Glomerular visceral epithelial cell (primary cell): ENCODE data around the gene TBX4.
"Not testable (repeated sequence)": the region's sequence is repeated elsewhere in the genome, so short reads cannot be mapped to it uniquely, and the experiment has no call there.

Experiments
- DNase-seq: peaks from one replicate; pipeline ENCODE4 v3.0.0-alpha.2; 2016; ENCODE audit errors: extremely low spot score

Gene TBX4

DNA sequence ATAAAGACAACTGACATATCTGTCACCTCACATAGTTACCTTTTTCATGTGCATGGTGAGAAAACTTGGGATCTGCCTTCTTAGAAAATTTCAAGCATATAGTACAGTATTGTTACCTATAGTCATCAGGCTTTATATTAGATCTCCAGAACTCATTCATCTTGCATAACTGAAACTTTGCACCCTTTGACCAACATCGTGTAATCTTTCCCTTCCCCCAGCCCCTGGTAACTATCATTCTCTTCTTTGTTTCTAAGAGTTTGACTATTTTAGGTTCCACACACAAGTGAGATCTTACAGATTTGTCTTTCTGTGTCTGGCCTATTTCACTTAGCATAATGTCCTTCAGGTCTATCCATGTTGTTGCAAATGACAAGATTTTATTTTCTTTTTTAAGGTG lies 22.9 kb upstream of the TBX4 start:
- no peak for DNase-seq

DNA sequence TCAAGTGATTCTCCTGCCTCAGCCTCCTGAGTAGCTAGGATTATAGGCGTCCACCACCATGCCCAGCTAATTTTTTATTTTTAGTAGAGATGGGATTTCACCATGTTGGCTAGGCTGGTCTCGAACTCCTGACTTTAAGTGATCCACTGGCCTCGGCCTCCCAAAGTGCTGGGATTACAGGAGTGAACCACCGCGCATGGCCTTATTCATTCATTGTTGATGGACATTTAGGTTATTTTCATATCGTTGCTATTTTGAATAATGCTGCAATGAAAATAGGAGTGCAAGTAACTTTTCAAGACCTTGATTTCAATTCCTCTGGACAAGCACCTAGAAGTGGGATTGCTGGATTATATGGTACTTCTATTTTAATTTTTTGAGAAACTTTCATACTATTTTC lies 22.4 kb upstream of the TBX4 start:
- not testable (repeated sequence) for DNase-seq

DNA sequence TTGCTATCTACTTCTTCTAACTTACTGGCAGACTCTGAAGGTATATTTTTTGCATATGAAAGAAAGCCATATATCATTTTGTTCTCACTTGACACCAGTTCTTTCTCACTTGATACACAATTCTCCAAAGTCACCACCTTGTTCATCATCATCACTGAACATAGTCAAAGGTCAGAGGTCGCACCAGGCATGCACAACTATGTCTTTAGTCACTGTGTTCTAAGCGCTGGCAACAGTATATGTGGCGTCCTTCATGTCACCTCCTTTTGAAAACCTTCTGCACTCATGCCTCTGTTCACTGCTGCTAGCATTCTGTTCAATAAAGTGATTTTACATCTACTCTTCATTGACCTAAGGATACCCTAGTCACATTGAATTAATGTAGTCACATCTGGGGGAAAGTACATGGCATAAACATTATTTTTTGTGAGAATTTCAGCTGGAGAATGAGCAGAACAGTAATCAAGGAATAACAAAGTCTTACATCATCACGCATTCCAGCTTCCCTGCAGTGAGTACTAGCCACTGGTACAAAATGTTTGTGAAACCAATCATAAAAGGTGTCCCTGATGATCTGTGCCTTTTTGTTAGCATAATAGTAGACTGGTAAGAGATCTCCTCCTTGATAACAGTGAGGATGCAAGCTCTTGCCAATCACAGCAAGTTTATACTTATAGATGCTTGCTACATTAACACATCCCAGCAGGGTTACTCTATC lies 20.5 kb upstream of the TBX4 start:
- no peak for DNase-seq

DNA sequence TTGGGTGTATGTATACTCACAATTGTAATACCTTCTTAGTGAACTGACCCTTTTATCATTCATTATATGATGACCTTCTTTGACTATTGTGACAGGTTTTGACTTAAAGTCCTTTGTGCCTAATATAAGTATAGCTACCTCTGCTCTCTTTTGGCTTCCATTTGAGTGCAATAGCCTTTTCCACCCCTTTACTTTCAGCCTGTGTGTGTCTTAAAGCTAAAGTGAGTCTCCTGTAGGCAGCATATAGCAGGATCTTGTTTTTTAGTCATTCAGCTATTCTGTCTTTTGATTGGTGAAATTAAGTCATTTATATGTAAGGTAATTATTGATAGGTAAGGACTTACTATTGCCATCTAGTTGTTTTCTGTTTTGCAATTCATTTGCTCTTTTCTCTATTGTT lies 15.9 kb upstream of the TBX4 start:
- no peak for DNase-seq

DNA sequence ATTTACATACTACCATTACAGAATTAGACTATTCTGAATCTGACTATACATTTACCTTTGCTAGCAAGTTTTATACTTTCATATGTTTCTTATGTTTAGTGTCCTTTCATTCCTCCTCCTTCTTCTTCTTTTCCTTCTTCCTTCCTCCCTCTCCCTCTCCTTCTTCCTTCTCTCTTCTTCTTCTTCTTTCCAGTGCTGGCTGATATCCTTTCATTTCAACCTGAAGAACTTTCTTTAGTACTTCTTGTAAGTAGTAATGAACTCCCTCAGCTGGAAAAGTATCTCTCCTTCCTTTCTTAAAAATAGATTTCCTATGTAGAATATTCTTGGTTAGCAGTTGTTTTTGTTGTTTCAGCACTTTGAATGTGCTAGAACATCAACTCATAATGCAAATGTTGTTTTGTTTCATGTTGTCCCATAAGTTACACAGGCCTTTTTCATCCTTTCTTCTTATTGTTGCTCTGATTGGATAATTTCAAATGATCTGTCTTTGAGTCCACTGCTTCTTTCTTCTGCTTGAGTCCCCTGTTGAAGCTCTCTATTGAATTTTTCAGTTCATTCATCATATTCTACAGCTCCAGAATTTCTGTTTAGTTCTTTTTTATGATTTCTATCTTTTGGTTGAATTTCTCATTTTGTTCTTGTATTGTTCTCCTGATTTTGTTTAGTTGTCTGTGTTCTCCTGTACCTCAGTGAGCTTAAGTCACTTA lies 15.1 kb upstream of the TBX4 start:
- DNase-seq: no peak

DNA sequence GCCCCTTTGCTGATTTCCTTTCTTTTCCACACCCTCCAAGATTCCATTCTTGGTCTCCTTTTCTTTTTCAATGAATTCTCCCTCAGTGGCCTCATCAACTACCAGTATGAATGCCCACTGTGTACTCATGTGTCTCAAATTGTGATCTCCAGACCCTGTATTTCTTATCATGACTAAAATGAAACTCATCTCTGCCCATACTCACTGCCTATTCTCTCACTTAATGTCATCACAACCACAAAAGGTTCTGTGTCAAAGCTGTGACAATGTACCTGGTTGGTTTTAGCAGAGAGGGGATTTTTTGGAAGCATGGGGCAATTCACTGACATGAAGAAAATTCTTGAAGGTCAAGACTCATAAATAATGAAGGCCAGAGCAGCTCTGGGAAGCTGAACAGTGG lies 11.5 kb upstream of the TBX4 start:
- no peak for DNase-seq

DNA sequence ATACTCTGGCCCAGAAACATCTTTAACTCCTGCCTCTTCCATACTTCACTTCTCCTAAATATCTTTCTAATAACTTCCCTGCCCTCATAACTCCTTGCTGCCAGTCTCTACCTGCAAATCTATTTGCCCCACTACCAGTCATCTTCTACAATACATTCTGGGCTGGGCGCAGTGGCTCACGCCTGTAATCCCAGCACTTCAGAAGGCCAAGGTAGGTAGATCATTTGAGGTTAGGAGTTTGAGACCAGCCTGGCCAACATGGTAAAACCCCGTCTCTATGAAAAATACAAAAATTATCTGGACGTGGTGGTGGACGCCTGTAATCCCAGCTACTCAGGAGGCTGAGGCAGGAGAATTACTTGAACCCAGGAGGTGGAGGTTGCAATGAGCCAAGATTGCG lies 10.7 kb upstream of the TBX4 start:
- DNase-seq: not testable (repeated sequence)

DNA sequence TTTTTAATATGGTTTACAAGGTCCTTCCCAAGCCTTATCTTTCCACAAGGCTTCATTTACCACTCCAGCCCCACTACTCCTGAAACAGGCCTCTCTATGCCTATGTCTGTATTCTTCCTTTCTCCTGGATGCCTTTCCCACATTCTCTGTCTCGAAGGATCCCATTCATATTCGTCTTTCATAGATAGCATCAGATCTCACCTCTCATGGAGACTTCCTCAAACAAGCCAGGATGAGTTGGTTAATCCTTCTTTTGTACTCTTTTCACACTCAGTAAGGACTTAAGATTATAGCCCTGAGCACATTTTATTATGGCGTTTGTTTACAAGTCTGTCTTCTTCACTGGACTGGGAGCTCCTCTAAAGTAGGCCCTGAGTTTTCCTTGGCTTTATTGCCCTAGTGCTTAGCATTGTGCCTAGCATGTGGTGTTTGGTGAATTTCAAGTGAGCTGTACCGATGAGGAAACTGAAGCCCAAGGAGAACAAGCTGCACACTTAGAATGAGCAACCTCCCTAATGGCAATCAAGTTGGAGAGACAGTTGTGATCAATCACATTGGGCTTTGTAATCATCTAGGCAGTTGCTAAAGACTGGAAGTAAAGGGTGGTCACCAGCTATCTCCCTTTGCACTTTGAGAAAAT lies 10.0 kb upstream of the TBX4 start:
- no peak for DNase-seq

DNA sequence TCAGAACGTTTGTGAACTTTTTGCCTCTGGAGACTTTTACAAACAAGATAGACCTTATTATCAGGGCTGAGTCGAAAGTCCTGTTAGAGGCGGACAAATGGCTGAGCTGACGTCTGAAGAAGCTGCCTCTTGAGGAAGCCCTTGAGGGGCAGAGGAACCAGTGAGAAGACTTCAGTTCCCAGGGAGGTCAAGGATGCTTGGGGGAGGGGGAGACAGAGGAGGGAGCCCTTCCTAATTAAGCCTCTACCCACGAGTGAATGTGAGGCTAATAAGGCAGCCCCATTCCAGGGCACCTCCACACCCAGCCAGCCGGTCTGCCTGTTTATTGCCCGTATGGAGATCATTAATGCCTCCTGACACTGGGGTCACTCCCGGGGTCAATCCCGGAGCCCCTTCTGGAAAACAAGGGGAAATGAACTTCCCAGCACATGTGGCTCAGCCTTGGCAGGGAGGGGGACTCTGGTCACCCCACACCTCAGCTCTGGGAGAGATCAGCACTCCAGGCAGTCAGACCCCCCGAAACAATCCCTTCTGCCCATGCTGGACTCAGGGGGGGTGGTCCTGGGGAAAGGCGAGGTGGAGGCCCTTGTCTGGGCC lies 9.2 kb upstream of the TBX4 start:
- DNase-seq: no peak

DNA sequence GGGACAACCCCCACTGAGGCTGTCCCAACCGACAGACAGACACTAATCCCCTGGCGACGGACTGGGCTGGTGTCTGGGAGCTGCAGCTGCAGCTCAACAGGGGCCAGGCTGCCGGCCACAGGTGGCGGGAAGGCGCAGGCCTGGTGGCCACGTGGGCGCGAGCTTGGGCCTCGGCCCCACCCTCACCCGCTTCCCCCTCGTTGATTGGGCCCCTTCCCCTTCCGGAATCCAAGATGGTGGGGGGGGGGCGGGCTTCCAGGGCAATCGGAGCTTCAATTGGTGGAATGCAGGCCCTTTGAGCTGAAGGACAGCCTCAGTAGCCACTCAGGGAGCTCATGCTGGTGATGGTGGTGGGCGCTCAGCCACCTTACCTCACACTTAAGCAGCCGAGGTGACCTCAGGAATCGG lies 8.7 kb upstream of the TBX4 start:
- no peak for DNase-seq

DNA sequence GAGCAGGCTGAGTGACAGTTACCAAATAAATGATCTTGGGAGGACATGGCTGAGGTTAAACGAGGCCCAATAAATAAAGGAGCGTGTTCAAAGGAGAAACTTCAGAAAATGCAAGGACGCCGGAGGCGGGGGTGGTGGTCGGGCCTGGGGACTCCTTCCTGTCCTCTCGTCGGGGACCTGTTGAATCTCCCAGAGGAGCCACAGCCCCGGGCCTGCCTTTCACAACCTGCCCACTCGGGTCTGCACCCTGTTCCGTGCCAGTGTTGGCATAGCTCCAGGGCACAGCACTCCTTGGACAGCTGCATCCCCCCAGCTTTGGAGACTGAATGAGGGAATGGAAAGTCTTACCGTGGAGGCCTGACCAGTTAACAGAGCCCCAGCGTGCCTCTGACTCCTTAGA lies 8.1 kb upstream of the TBX4 start:
- no peak for DNase-seq

DNA sequence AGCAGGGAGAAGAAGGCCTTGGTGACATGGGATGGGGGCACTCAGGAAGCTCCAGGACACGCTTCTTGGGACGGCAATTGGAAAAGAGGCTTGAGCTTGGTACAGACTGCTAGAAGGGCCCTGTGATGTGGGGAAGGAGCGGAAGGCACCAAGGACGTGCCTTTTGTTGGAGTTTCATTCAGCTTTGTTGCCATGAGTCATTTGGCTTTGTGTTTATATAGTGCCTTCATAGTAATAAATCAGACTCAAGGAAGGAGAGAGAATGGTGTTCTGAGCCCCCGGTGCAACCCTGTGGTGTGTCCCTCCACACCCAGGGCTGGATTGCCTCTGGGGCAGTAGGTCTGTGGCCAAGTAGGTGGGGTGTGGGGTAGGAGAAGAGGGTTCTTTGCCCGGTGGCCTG lies 7.4 kb upstream of the TBX4 start:
- DNase-seq: no peak

DNA sequence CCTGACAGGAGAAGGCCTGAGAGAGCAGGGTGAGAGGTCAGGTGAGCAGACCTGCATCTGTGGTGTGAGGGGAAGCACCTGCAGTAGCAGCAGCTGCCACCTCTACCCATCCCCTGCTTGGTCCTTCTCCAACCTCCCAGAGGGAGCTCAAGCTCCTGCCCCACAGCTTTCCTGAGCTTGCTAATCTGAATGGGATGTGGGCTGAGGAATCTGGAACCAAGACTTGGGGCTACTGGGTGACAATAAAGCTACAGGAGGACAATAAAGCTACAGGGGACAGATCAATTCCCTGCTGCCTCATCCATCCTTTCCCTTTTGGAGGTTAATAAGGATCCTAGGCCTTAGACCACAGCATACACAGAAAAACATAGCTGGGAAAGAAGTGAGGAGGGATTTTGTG lies 4.9 kb upstream of the TBX4 start:
- no peak for DNase-seq

DNA sequence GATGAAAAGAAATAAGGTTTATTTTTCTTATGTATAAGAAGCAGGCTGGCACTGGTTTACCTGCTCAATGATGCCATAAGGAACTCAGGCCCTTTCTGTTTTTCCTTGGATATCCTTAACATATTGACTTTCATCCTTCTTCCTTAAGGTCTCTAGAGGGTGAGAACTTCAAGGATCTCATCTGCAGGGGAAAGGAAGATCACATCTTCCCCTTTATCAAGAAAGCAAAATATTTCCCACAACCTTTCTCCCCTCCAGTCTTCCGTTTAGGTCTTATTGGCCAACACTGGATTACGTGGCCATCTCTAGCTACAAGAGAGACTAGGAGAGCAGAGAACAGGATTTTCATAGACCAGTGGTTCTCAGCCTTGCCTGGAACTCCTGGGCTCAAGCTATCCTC lies 4.2 kb upstream of the TBX4 start:
- DNase-seq: no peak

DNA sequence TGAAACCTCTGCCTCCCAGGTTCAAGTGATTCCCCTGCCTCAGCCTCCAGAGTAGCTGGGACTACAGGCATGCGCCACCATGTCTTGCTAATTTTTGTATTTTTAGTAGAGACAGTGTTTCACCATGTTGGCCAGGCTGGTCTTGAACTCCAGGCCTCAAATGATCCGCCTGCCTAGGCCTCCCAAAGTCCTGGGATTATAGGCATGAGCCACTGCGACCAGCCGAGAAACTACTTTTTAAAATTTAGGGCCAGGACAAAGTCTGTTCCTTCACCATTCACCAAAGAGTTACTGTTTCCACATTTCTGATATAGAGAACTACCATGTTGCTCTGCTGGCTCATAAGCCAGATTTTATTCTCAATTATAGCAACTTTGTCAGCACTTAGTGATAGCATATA lies 3.1 kb upstream of the TBX4 start:
- not testable (repeated sequence) for DNase-seq

DNA sequence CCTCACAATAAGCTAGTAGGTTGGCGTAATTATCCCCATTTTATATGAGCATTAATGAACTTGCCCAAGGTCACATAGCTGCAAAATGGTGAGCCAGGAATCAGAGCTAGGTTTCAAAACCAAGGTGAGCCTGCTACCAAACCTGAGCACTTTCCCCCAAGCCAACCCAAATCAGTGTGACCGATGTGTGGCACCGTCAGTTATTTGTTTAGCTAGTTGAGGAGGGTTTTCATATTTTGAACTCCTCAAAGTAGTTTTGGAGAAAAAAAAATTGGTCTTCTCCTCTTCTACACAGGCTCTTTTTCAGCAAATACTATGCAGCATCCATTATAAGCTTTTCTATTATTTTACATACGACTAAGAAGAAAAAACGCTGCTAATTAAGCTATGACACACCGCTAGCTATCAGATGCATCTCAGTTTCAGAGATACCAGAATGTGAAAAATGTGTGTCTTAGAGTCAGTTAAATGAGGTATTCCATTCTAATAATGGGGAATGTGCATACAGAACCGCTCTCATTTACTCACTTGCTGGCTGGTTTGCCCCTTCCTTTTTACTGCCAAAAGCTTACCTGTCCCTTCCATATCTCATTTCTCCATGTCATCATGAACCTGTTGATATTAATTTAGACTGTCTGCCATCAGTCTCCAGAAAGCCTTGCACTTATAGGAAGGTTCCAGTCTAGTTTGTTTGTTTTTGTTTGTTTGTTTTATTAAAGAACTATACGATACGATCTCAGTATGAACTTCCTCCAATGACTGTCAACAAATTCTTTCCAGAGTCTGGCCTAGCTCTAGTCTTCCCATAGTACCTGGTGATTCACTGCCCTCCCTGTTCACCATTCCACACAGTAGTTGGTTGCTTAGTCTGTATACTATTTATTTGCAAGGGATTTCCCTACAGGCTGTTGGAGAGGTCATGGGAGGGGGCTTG lies 2.2 kb upstream of the TBX4 start:
- no peak for DNase-seq

DNA sequence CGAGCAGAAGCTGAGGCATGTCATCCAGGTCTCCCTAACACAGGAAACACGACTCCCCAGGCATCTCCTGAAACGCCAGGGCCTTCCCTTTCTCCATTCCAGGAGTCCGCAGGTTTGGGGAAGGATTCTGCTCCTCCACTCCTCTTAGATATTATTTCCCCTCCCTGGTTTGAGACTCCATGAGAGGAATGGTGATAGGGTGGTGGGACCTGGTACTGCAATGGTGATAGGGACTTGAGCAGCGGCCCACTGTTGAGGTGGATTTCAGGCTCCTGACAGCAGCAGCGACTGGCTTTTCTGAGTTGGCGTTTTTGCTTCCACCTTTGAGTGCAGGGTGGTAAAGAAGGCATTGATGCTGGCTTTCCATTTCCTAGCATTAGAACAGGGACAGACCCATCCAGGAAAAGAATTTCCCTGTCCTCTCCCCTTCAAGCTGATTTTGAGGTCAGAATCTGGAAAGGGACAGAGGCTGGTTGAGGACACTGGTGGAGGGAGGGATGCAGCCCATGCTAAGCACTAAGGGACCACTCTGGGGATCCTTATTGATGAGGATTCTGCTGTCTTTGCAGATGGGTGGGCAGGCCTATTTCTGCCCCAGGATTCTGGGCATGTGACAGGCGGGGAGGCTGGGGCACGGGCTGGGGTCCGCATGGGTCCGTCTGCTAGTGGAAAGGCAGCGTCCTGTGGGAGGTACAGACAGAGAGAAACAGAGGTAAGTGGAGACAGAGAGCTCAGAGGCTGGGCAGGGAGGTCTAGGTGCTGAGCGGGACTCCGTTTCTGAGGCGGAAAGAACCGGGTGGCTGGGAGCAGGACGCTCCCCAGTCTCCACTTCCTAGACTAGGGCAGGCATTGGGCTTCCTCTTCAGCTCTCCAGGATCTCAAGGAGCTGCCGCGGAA lies 1.3 kb upstream of the TBX4 start:
- DNase-seq: no peak

DNA sequence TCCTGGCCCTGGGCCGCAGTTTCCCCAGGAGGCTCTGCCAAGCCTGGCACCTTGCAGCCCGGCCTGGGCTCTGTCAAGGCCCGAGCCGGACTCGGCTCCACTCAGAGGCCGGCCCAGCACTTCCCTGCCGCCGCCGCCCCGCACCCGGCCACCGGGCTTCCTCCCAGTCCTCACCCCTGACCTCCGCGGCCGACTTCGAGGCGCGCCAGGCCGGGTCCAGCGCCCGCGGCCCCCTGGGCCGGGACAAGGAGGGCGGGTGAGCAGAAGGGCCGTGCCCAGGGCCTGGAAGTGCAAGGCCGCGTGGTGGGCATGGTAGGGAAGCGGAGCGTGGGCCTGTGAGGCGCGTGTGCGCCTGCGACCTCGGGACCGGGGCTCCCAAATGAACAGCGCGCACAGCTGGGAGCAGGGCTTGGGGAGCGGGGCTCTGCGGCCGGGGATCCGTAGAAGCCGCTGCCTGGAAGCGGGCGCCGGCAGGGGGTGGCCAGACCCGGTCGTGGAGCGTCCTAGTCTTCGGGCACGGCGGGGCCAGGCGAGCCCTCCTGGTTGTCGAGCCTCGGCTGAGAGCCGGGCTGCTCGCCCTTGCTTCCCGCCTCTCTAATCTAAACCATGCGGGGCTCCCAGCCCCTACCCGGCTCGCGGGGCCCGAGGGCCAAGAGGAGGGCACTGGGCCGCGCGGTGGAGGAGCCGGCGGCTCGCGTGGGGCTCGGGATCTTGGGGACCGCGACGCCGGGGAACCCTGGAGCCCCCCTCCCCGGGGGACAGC lies 503 bp upstream of the TBX4 start:
- DNase-seq: no peak

DNA sequence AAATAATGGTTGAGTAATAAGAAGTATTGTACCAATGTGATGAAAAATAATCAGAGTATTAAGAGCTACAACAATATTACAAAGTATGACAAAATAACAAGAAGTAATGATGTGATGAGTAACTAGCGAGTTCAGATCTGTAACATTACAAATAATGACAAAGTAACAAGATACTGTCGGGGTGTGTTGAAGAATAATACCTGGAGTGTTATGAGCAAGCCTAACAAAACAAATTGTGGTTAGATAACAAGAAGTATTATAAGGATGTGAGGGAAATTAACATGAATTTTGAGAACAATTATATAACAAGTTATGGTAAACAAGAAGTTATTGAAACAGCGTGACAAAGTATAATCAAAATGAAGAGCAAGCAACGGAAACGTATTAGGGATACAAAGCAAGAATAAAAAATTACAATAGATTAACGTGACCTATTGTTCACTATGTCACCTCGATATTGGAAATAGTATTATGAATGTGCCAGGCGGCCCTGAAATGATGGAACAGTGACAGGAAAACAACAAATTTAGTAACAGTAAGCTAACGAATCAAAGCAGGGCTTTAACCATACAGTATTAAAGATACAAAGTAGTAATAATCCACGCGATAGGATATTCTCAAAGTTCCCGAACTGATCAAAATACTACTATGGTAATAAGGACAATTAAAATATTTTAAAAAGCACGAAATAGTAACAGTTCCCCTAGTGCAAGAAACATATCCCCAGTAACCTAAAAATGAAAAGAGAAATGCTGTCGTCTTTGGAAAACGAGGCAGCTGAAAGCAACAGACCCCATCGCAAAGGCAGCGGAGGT lies 1.6 kb downstream of the TBX4 start:
- no peak for DNase-seq
